Bronchial epithelial cell (primary cell): ENCODE measurements around the gene MS4A4A. TPM values are rescaled to one million over a fixed set of nuclear protein-coding genes. Genes with fewer than 3 reads are reported as not detected.
"Not testable (repeated sequence)": the region's sequence is repeated elsewhere in the genome, so short reads cannot be mapped to it uniquely, and the experiment has no call there.

Experiments
- DNase-seq: peaks from one replicate; pipeline ENCODE4 v3.0.0-alpha.2; 2010; ENCODE audit warnings: low read depth
- FAIRE-seq: peaks from 2 replicates; lab custom pipeline; 2011; peaks lifted over from hg19 to GRCh38; lab: Jason Lieb, UNC
- H3K27me3 ChIP-seq: 2 replicates; pipeline ENCODE4 v1.5.1; 2011; ENCODE audit warnings: low read length; ENCODE audit not compliant: control insufficient read depth, insufficient read depth
- H3K36me3 ChIP-seq: 2 replicates; pipeline ENCODE4 v1.5.1; 2011; ENCODE audit warnings: low read length; ENCODE audit not compliant: control insufficient read depth, insufficient read depth
- H3K4me3 ChIP-seq: 2 replicates; pipeline ENCODE4 v1.5.1; 2011; ENCODE audit warnings: mild to moderate bottlenecking, low read depth, low read length, control low read depth
- CTCF ChIP-seq: IDR thresholded peaks from 2 replicates; pipeline ENCODE4 v1.5.1; 2011; ENCODE audit warnings: mild to moderate bottlenecking, moderate library complexity, low read length, control low read depth, inconsistent platforms; ENCODE audit not compliant: insufficient read depth, severe bottlenecking
- total RNA-seq: library from RNA; depleted of rRNA; stranded (reverse); fragments of >200 nt; gene quantifications from 2 replicates; pipeline ENCODE4 v1.2.1, GENCODE V29; 2014

The MS4A4A gene
- total RNA-seq, 1 donor from 2014 or later: not detected

GRCh38 chr11:60264644-60265043, 15.8 kb upstream of the MS4A4A start:
- FAIRE-seq: no peak

GRCh38 chr11:60265373-60266214, 14.9 kb upstream of the MS4A4A start:
- peak; percentile 54 for TF ChIP-seq CTCF
- FAIRE-seq: no peak
- no peaks in the 10 kb centered on the region for H3K36me3 ChIP-seq
- no peak overlapping the region for H3K4me3 ChIP-seq
- DNase-seq: peak; percentile 48
- H3K27me3 ChIP-seq: peaks cover 2% of the 10 kb centered on the region

More at GRCh38 chr11:60264644-60265043, 15.8 kb upstream of the MS4A4A start:
- peaks cover 2% of the 10 kb centered on the region for H3K27me3 ChIP-seq
- DNase-seq: no peak
- TF ChIP-seq CTCF: no peak
- no peak overlapping the region for H3K4me3 ChIP-seq
- H3K36me3 ChIP-seq: no peaks in the 10 kb centered on the region

DNA sequence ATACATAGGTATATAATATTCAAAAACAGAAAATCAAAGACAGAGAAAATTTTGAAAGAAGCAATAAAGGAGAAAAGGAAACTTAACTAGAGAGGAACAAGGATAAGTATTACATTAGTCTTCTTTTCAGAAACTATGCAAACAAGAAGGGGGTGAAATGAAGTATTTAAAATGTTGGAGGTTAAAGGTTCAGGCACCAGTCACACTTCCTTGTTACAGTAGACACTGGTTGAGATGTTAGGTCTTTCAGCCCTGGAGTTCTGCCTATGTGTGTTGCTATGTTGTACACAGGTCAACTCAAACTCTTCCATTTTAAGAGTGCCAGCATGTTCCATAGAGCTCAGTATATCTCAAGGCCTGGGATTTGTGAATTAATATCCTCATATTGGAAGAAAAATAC, 6.0 kb upstream of the MS4A4A start:
- DNase-seq (no peak), FAIRE-seq (no peak)
- H3K36me3 ChIP-seq: no peaks in the 10 kb centered on the region
- no peak overlapping the region for H3K4me3 ChIP-seq
- TF ChIP-seq CTCF: no peak
- H3K27me3 ChIP-seq: no peaks in the 10 kb centered on the region

DNA sequence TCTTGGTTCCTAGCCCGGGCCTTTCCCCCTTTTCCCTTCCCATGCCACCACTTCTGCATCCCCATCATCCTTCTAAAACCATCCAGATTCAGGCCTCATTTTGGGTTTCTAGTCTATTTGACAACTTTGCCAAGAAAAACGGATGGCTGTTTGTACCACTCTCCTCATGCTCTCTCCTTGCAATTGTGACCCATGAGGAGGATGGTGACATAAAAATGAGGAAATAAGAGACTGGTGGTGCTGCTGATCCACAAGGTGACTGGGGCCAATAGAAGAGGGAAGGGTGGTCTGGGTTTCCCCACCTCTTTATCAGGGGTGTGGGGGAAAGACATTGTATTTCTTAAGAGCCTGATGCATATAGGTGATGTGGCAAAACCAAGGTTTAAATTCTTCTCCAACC, 1.0 kb downstream of the MS4A4A start:
- no peak for TF ChIP-seq CTCF
- Histone ChIP-seq H3K4me3 (no peak overlapping the region), H3K27me3 (no peaks in the 10 kb centered on the region), H3K36me3 (no peaks in the 10 kb centered on the region)
- DNase-seq: no peak
- FAIRE-seq: no peak

GRCh38 chr11:60282286-60282685, 1.8 kb downstream of the MS4A4A start:
- no peak overlapping the region for H3K4me3 ChIP-seq
- no peaks in the 10 kb centered on the region for H3K36me3 ChIP-seq
- DNase-seq (no peak), FAIRE-seq (no peak)
- no peaks in the 10 kb centered on the region for H3K27me3 ChIP-seq
- TF ChIP-seq CTCF: no peak

DNA sequence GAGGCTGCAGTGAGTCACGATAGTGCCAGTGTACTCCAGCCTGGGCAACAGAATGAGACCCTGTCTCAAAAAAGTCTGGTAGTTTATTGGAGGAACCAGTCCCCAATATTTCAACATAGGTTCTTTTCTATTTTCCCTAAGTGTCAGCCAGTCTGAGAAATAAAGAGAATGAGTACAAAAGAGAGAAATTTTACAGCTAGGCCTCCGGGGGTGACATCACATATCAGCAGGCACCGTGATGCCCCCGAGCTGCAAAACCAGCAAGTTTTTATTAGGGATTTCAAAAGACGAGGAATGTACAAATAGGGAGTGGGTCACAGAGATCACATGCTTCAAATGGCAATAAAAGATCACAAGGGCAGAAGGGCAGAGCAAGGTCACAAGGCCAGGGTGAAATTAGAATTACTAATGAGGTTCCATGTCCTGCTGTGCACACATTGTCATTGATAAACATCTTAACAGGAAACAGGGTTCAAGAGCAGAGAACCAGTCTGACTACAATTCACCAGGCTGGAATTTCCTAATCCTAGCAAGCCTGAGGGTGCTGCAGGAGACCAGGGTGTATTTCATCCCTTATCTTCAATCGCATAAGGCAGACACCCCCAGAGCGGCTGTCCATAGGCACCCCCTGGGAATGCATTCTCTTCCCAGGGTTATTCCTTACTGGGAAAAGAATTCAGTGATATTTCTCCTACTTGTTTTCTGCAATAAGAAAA, 5.1 kb downstream of the MS4A4A start:
- not testable (repeated sequence) for H3K36me3 ChIP-seq, H3K4me3 ChIP-seq, FAIRE-seq, DNase-seq, H3K27me3 ChIP-seq
